Measurements from ENCODE around the gene RPS6KA4. TPM values are rescaled to one million over a fixed set of nuclear protein-coding genes. Genes with fewer than 3 reads are reported as not detected.

Gene RPS6KA4
- total RNA-seq, 1 donor from 2014 or later, result 37.5 TPM

GRCh38 chr11:64387916-64388315 is 29.0 kb downstream of the RPS6KA4 start:
- no peak for TF ChIP-seq CTCF (IDR thresholded peaks at IDR 0.05; ENCODE audit: unreplicated experiment)
- no peak for DNase-seq (ENCODE audit: low spot score)
- Mint-ChIP-seq H3K27me3 (ENCODE audit: unreplicated experiment) (peaks cover 4% of the 10 kb centered on the region), H3K27ac (ENCODE audit: unreplicated experiment) (no peak overlapping the region), H3K4me1 (ENCODE audit: unreplicated experiment) (peaks cover 16% of the 10 kb centered on the region), H3K36me3 (ENCODE audit: low read depth, unreplicated experiment) (no peaks in the 10 kb centered on the region), H3K9me3 (ENCODE audit: unreplicated experiment) (no peaks in the 10 kb centered on the region), H3K4me3 (ENCODE audit: unreplicated experiment) (no peak overlapping the region)

GRCh38 chr11:64388894-64389293 is 29.9 kb downstream of the RPS6KA4 start:
- no peak overlapping the region for H3K4me3 Mint-ChIP-seq (ENCODE audit: unreplicated experiment)
- peaks cover 4% of the 10 kb centered on the region for H3K27me3 Mint-ChIP-seq (ENCODE audit: unreplicated experiment)
- H3K4me1 Mint-ChIP-seq (ENCODE audit: unreplicated experiment), result peaks cover 16% of the 10 kb centered on the region
- H3K27ac Mint-ChIP-seq (ENCODE audit: unreplicated experiment), result no peak overlapping the region
- no peak for TF ChIP-seq CTCF (IDR thresholded peaks at IDR 0.05; ENCODE audit: unreplicated experiment)
- H3K9me3 Mint-ChIP-seq (ENCODE audit: unreplicated experiment), result no peaks in the 10 kb centered on the region
- H3K36me3 Mint-ChIP-seq (ENCODE audit: low read depth, unreplicated experiment), result no peaks in the 10 kb centered on the region
- DNase-seq (ENCODE audit: low spot score), result no peak

GRCh38 chr11:64389851-64390250 is 30.9 kb downstream of the RPS6KA4 start:
- Mint-ChIP-seq H3K4me1 (ENCODE audit: unreplicated experiment) (peaks cover 15% of the 10 kb centered on the region), H3K36me3 (ENCODE audit: low read depth, unreplicated experiment) (no peaks in the 10 kb centered on the region), H3K27ac (ENCODE audit: unreplicated experiment) (no peak overlapping the region), H3K9me3 (ENCODE audit: unreplicated experiment) (no peaks in the 10 kb centered on the region), H3K27me3 (ENCODE audit: unreplicated experiment) (peaks cover 4% of the 10 kb centered on the region), H3K4me3 (ENCODE audit: unreplicated experiment) (no peak overlapping the region)
- DNase-seq (ENCODE audit: low spot score), result no peak
- no peak for TF ChIP-seq CTCF (IDR thresholded peaks at IDR 0.05; ENCODE audit: unreplicated experiment)

- Mint-ChIP-seq H3K36me3 (ENCODE audit: low read depth, unreplicated experiment) (no peaks in the 10 kb centered on the region), H3K27ac (ENCODE audit: unreplicated experiment) (no peak overlapping the region), H3K4me1 (ENCODE audit: unreplicated experiment) (peaks cover 10% of the 10 kb centered on the region), H3K27me3 (ENCODE audit: unreplicated experiment) (peaks cover 4% of the 10 kb centered on the region), H3K9me3 (ENCODE audit: unreplicated experiment) (no peaks in the 10 kb centered on the region), H3K4me3 (ENCODE audit: unreplicated experiment) (no peak overlapping the region)
- TF ChIP-seq CTCF (IDR thresholded peaks at IDR 0.05; ENCODE audit: unreplicated experiment), result no peak
- no peak for DNase-seq (ENCODE audit: low spot score)
Measured at GRCh38 chr11:64390558-64390957, 31.6 kb downstream of the RPS6KA4 start.

- H3K4me1 Mint-ChIP-seq (ENCODE audit: unreplicated experiment), result peaks cover 11% of the 10 kb centered on the region
- no peak overlapping the region for H3K4me3 Mint-ChIP-seq (ENCODE audit: unreplicated experiment)
- no peak for TF ChIP-seq CTCF (IDR thresholded peaks at IDR 0.05; ENCODE audit: unreplicated experiment)
- no peaks in the 10 kb centered on the region for H3K9me3 Mint-ChIP-seq (ENCODE audit: unreplicated experiment)
- H3K36me3 Mint-ChIP-seq (ENCODE audit: low read depth, unreplicated experiment), result no peaks in the 10 kb centered on the region
- no peak overlapping the region for H3K27ac Mint-ChIP-seq (ENCODE audit: unreplicated experiment)
- peaks cover 4% of the 10 kb centered on the region for H3K27me3 Mint-ChIP-seq (ENCODE audit: unreplicated experiment)
- DNase-seq (ENCODE audit: low spot score), result no peak
Measured at GRCh38 chr11:64391839-64392238, 32.9 kb downstream of the RPS6KA4 start.

Measured in endothelial cell (in vitro differentiated cells).